ENCODE results near the gene RGS16.
A peak's percentile ranks its signal among the peaks of the same experiment; 100 is the strongest.

The RGS16 gene

DNA sequence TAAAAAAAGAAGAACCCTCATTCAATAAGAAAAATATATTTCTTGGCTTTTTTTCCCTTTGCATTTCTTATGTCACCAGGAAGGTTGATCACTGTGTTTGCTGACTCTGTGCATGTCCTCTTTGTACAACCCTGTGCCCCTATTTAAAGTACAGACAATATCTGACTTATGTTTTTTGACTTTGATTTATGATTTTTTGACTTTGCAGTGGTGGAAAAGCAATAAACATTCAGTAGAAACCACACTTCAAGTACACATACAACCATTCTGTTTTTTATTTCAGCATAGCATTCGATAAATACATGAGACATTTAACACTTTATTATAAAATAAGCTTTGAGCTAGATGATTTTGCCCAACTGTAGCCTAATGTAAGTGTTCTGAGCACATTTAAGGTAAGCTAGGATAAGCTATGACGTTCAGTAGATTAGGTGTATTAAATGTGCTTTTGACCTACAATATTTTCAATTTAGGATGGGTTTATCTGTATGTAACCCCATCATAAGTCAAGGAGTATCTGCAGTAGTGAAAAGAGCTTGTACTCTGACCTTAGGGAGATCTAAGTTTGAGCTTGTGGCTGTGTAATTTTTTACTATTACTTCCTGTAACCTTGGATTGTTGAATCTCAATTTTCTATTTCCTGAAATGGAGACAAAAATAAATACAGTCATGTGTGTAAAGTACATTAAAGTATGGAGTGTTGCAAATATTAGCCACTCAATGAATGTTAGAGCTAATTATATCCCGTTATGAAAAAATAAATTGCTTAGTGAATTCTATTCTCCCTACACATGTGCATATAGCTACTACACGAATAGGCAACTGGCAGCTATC lies 16.3 kb downstream of the RGS16 start:
- H3K27ac ChIP-seq = peak overlapping the region; percentile 87
- no peak for DNase-seq (ENCODE audit: low read depth, low spot score)

DNA sequence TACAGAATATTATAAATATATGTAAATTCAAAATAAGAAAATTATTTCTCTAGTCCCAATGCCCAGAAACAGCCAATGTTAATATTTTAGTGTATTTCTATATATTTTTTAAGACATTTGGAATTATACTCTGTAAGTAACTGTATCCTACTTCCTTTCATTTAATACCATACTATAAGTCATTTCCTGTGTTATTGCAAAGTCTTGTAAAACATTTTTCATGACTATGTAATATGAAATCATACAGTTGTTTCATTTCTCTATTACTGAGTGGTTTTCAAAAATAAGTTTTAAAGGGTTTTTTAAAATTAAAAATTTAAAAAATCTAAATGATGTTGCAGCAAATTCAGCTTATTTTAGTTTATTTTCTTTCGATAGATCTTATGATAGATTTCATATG lies 17.1 kb downstream of the RGS16 start:
- no peak overlapping the region for H3K27ac ChIP-seq
- DNase-seq (ENCODE audit: low read depth, low spot score) = no peak

DNA sequence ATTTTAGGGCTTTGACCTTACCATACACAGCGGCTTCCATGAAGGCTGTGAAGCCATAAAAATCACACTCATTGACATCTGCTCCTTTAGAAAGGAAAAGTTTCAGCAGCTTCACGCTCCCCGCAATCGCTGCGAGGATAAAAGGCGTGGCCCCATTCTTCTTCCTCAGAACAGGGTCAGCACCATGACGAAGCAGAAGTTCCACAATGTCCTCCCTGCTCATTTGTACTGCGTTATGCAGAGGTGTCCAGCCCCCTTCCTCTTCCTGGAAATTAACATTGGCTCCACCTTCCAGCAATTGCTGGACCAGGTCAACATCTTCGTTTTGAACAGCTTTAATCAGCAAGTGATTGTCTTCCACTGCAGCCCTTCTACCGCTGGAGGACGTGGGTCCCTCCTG lies 17.8 kb downstream of the RGS16 start:
- H3K27ac ChIP-seq = no peak overlapping the region
- no peak for DNase-seq (ENCODE audit: low read depth, low spot score)

DNA sequence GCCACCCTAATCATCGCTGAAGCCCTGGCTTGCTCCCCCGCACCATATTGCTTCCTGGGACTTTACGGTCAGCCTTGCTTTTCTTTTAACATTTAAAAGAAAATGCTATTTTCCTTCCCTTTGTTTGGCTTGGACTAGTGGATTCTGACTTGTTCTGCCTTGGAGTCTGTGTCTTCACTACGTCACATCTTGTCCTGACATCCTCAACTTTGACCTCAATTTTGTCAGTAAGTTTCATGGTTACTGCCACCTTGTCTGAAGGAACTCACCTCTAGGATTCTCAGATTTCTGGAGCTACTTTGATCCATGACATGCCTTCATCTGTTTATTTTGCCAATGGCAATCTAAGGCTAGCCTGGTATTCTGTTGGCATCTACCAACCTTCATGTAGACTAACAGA lies 19.4 kb downstream of the RGS16 start:
- H3K27ac ChIP-seq = no peak overlapping the region
- DNase-seq (ENCODE audit: low read depth, low spot score) = no peak

DNA sequence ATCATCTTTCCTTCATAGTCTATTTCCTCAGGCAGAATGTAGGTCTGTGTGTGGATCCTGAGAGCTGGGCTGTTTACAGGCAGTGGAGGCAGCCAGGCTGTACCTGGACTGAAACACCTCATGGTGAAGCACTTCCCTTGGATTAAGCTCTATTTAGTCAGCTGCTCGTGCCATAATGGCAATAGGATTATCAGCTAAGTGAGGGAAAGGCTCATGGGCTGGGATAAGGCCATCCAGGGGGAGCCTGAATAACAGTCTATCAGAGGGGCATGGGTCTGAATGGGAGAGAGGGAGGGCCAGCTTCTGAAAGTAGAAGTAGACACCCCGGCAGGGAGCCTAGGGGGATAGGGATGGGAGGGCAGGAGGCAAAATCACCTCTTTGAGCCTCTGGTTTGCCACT lies 23.5 kb downstream of the RGS16 start:
- DNase-seq (ENCODE audit: low read depth, low spot score) = no peak
- no peak overlapping the region for H3K27ac ChIP-seq

DNA sequence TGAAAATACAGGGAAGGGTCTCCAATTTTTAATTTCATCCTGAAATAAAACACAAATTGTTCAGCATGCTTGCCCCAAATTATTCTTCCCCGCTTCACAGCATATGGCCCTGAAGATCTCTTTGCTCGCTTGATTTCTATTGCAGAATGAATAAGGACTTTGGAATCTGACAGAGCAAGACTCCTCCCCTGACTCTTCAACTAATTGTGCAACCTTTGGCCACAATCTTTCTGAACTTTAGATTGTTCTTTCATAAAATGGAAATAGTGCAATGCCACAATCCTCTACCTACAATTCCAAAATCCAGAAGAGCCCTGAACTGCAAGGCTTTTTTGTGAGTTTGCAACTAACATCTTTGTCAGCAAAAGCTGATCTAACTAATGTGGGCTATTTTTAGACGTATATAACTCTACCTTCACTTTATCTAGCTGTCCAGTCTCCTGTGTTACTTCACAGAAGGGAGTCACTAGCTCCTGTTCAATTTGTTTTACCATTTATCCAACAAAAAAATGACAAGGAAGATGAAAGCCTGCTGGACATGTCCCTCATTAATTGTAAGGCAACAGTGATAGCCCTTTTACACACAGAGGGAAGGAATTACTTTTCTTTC lies 28.5 kb downstream of the RGS16 start:
- peak overlapping the region; percentile 34 for H3K27ac ChIP-seq
- no peak for DNase-seq (ENCODE audit: low read depth, low spot score)

DNA sequence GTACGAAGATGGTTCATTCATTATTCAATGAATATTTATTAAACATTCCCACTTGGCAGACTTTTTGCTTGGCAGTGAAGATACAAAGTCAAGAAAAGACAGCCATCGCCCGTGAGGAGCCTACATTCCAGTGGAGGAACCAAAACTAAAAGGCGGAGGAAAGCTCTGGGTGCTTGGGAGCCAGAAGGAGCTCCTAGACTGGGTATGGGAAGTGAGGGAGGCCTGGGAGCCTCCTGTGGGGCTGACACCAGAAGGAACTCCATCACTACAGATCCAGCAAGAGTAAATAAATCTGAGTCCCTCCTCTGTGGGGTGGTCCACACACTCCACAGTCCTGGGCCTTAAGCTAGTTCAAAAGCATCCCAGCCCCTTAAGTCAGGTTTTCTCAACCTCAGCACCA lies 30.0 kb downstream of the RGS16 start:
- no peak overlapping the region for H3K27ac ChIP-seq
- DNase-seq (ENCODE audit: low read depth, low spot score) = no peak

DNA sequence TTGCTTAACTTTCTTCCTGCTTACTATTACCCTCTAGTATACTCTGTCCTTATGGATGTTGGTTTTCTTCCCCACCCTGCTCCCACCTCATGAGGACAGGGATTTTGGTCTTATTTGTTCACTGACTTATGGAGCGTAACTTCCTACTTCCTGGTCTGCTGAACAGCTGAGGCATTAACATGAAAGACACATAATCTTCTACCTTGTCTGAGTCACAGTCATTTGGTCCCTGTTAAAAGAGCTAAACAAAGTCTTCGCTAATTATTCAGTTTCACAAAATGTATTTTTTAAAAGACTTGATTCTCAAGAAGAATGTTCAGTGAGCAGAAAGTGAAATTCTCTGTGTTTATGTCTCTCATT lies 33.6 kb downstream of the RGS16 start:
- DNase-seq (ENCODE audit: low read depth, low spot score) = no peak
- peak overlapping the region; percentile 37 for H3K27ac ChIP-seq

DNA sequence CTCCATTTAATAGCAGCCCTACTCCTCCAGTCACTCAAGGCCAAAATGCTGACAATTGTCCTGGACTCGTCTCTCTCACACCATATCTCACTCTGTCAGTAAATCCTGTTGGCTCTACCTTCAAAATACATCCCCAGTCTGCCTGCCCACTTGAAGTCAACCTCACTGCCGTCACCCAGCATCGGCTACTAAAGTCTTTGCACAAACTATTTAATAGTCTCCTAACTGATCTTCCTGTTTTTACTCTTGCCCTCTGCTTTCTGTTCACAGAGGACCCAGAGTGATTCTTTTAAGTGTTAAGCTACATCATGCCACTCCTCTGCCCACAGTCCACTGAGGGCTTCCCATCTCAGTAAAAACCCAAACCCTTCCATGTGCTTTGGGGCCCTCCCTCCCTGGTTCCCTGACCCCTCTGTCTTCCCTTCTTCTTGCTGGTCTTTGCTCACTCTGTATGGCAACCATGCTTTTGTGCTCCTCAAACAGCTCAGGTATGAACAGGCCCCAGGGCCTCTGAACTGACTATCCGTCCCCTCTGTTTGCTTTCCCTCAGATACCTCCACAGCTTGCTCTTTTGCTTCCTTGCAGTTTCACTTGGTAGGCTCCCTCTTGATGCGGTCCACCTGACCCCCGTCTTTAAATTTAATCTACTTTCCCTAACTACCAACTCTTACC lies 34.1 kb downstream of the RGS16 start:
- H3K27ac ChIP-seq = peak overlapping the region; percentile 37
- DNase-seq (ENCODE audit: low read depth, low spot score) = no peak

DNA sequence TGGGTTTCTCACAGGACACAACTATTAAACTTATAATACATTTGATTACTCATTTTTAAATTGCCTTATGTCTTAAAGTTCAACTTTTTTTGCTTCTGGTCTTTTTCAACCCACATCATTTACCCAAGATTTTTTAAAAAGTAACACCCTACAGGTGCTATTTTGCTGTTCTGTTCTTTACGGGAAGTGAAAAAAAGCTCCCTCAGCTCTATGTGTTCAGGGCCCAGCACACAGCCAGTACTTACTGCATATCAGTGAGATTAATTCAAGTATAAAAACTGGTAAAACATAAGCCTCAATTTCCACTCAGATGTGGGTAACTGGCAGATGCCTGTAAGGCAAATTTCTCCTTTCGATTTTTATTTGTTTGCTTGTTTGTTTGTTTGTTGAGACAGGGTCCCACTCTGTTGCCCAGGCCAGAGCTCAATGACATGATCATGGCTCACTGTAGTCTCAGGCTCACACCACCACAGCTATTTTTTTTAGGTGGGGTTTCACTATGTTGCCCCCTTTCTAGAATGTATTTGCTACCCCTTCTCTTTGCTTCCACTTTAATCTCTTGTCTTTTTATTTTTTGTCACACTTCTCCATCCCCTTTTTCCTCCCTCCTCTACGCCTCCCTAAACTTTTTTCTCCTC lies 35.4 kb downstream of the RGS16 start:
- no peak overlapping the region for H3K27ac ChIP-seq

DNA sequence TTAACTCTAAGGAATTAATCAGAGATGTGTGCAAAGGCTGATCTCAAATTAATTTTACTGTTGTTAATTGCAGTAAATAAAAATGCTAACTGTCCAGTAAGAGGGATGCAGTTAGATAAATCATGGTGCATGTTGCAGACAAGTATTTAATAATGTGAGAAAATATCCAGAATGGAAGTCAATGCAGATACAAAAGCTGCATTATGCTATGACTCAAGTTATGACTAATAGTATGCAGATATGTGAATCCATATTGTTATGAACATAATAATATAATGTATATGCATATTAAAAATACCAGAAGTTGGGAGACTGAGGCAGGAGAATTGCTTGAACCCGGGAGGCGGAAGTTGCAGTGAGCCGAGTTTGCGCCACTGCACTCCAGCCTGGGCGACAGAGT lies 36.6 kb downstream of the RGS16 start:
- DNase-seq (ENCODE audit: low read depth, low spot score) = no peak
- H3K27ac ChIP-seq = no peak overlapping the region

More for the DNA sequence above, 35.4 kb downstream of the RGS16 start:
- DNase-seq (ENCODE audit: low read depth, low spot score) = no peak

DNA sequence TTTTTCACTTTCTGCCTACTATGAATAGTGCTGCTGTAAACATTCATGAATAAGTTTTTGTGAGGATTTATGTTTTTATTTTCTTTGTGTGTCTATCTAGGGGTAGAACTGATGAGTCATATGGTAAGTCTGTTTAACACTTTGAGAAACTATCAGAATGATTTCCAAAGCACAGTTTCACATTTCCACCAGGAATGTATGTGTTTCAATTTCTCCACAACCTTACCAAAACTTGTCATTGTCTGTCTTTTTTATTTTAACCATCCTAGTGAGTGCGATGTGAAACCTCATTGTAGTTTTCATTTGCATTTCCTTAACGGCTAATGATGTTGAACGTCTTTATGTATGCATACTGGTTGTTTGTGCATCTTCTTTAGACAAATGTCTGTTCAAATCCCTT lies 38.7 kb downstream of the RGS16 start:
- H3K27ac ChIP-seq = no peak overlapping the region
- DNase-seq (ENCODE audit: low read depth, low spot score) = no peak

DNA sequence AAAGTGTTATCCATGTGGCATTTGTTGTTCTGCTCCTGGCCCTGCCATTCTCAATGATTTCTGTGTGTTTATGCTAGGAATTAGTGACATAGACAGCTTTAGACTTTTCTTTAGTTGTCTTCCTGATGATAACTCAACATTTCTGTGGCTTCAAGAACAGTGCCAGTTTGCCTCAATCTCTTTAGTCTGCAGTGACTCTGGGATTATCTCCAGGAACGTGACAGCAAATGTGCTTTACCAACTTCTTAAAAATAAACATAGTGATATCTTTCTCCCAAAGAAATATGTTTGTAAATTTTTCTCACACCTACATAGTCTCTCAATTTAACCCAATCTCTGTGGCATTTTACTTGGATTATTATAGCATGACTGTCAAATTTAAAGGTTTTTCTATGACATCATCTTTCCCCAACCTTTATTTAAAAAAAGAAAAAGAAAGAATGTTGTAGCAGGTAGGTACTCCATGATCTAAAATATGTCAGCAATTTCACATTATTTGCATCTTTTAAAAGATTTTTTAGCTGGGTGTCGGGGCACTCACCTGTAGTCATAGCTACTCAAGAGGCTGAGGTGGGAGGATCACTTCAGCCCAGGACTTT lies 39.7 kb downstream of the RGS16 start:
- H3K27ac ChIP-seq = no peak overlapping the region
- DNase-seq (ENCODE audit: low read depth, low spot score) = no peak

DNA sequence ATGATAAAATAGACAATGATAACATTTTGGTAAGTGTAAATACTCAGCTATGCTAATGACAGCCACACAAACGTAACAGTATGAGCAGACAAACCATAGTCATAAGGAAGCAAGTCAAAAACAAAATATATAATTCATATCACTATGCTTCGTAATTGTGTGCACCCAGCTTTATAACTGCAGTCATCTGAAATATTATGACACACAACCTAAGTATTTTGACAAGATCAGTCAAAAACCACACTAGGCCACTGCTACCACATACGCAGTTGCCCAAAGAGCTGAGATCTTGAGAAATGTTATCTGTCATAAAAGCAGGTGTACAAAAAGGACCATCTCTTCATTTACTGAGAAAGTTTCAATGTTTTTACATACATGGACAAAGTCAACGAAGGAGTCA lies 41.1 kb downstream of the RGS16 start:
- no peak overlapping the region for H3K27ac ChIP-seq
- DNase-seq (ENCODE audit: low read depth, low spot score) = no peak

DNA sequence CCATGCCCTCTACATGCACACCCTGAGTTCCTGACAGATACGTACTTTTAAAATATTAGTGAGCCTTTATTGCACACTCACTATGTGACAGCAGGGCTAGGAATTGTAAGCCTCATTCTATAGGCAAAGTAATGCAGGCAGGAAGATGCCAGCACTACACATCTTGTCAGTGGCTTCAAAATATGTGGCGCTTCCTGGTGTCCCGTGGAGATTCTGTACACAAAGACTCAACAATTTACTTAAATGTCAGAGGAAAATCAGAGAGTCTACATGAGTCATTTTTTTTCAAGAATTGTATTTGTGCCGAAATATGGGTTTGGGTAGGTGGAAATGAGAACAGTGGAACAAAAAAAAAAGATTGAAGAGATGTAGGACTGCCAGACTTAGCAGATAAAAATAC lies 42.7 kb downstream of the RGS16 start:
- DNase-seq (ENCODE audit: low read depth, low spot score) = no peak
- no peak overlapping the region for H3K27ac ChIP-seq

DNA sequence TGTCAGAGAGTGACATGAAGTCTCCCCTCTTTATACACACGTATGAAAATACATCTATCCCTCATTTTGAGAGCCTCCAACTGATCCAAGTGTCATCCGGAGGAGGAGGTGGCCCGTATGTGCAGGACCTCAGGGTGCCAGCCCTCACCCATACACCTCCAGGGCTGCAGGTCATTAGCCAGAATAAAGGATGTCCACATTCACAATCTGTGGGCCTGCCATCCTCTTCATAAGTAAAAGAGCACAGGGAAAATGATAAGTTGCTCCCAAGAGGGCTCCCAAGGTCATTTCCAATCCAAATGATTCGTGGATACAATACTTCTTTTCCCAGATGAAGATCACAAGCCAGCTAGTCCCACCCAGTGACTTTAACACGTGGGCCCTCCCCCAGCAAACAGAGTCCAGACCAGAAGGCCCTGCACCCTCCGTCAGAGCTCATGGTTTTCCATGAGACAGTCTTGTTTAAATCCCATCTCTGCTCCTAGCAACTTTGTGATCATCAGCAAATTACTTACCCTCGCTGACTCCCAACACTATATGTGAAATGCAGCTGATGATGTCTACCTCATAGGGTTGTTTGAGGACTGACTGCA lies 43.7 kb downstream of the RGS16 start:
- no peak for DNase-seq (ENCODE audit: low read depth, low spot score)
- H3K27ac ChIP-seq = no peak overlapping the region

DNA sequence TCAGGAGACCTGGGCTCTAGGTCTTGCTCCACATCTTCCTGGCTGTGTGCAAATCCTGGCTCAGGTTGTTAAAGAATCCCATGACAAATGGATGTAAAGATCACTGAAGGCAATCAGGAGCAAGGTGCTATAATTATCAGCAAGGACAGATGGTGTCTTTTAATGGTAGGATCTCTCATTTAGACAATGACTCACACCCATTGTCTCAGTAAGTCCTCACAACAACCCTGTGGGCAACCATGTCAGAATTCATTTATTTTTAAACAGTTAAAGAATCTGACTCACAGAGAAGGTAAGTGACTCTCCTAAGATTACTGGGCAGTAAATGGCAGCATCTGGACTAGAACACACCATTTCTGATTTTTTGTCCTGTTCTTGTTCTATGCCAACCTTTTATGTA lies 47.9 kb downstream of the RGS16 start:
- peak; percentile 16 for DNase-seq (ENCODE audit: low read depth, low spot score)
- H3K27ac ChIP-seq = no peak overlapping the region

DNA sequence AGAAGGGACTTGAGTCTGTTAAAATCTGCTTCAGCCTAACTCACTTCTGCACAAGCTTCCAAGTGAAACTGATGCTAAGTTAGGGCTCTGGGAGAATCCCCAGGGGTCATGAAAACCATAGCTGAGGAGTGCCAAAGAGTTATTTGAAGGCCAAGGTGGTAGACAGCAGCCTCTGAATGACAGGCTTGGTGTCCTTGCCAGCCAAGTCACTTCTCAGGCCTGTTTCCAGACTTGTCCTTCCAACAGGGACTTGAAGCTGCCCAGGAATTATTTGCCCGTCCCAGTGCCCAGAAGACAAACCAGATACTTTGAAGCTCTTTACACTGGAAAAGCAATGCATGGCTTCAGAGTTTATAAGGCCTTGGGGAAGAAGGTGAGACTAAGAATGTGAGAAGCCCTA lies 48.7 kb downstream of the RGS16 start:
- no peak for DNase-seq (ENCODE audit: low read depth, low spot score)
- H3K27ac ChIP-seq = no peak overlapping the region

DNA sequence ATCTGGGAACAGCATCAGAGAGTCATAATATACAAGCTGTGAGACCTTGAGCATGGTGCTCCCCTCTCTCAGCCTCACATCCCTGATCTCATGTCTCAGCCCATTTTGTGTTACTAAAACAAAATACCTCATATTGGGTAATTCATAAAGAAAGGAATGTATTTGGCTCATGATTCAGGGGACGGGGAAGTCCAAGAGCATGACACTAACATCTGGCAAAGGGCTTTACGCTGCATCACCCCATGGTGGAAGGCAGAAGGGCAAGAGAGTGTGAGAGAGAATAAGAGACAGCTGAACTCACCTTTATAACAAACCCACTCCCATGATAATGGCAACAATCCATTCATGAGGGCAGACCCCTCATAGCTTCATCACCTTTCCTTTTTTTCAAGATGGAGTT lies 51.7 kb downstream of the RGS16 start:
- H3K27ac ChIP-seq = no peak overlapping the region
- no peak for DNase-seq (ENCODE audit: low read depth, low spot score)

DNA sequence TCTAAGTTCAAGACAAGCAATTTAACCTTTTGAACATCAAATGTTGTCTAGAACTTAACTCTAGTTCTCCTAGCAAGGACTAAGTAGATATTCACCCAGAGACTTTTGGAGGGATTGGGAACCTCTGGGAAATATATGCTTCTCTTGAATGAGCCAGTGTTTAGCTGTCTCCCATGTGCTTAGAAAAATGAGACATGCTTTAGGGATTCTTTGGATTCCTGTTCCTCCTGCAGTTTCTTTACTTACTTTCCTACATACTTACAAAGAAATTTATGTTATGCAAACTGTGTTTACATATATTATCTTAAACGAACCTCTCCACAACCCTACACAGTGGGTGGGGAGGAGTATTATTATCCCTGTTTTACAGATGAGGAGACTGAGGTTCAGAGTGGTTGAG lies 54.4 kb downstream of the RGS16 start:
- no peak overlapping the region for H3K27ac ChIP-seq
- DNase-seq (ENCODE audit: low read depth, low spot score) = no peak
